ENCODE measurements around the gene BMAL1. TPM values are rescaled to one million over a fixed set of nuclear protein-coding genes. Genes with fewer than 3 reads are reported as not detected.

Gene BMAL1
- total and polyA plus RNA-seq, 2 of the 8 experiments (the other 6 are each of a cell fraction or from before 2014, with no cell fraction given), result 6.8 to 6.9 TPM

DNA sequence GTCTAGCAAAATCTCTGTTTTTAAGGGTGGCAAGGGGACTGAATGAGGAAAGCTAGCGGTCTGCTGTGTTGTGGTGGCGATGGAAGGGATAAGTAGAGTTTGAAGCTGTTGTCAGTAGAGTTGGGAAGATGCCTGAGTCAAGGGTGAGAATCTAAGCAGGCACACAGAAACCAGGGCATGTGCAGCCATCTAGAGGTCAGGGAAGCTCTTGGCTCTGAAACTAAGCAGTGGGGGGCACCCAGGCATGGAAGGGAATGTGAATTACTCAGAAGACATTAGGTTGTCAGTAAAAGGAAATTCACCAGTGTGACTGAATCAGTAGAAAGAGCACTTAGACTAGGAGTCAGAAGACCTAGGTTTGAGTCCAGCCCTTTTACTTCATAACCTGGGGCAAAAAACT, 15.4 kb downstream of the BMAL1 start (continued):
- TF ChIP-seq CHD7 (IDR thresholded peaks at IDR 0.05; ENCODE audit: insufficient replicate concordance, low read length) (no peak), BRCA1 (IDR thresholded peaks at IDR 0.05; ENCODE audit: low read depth, low read length) (no peak), SRF (IDR thresholded peaks at IDR 0.05; ENCODE audit: low read depth, low read length) (no peak), NRF1 (IDR thresholded peaks at IDR 0.05; ENCODE audit: low read depth, low read length) (no peak), EZH2 (IDR thresholded peaks at IDR 0.05; ENCODE audit: low read depth, low read length, severe bottlenecking) (no peak)
- TF ChIP-seq, protein P1, sequence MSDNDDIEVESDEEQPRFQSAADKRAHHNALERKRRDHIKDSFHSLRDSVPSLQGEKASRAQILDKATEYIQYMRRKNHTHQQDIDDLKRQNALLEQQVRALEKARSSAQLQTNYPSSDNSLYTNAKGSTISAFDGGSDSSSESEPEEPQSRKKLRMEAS (IDR thresholded peaks at IDR 0.05), result no peak

All from H1 (cell line).